HepG2 (cell line): ENCODE measurements around the gene SLC16A9. TPM values are rescaled to one million over a fixed set of nuclear protein-coding genes. Genes with fewer than 3 reads are reported as not detected.

Source experiments
- CEBPG ChIP-seq: IDR thresholded peaks from 2 replicates; pipeline ENCODE4 v1.6.1; 2016
- CHCHD3 ChIP-seq: sonication (generic); formaldehyde crosslinking; IDR thresholded peaks from 2 replicates; pipeline ENCODE4 v1.8.0; 2022; ENCODE audit warnings: mild to moderate bottlenecking, missing genetic modification reagents, moderate library complexity
- HNRNPLL ChIP-seq: fragments of 200-400 bp; formaldehyde crosslinking; IDR thresholded peaks from 2 replicates; pipeline ENCODE4 v1.6.1; 2017; ENCODE audit warnings: mild to moderate bottlenecking, low read depth, low read length; ENCODE audit not compliant: poor library complexity, severe bottlenecking
- MTF2 ChIP-seq: sonication (generic); formaldehyde crosslinking; IDR thresholded peaks from 2 replicates; pipeline ENCODE4 v1.5.0; 2020; ENCODE audit warnings: missing genetic modification reagents, borderline replicate concordance
- NFE2 ChIP-seq: sonication (generic); formaldehyde crosslinking; IDR thresholded peaks from 2 replicates; pipeline ENCODE4 v1.4.0; 2020; ENCODE audit warnings: missing genetic modification reagents
- PHF8 ChIP-seq: sonication (generic); formaldehyde crosslinking; IDR thresholded peaks from 2 replicates; pipeline ENCODE4 v1.5.0; 2020; ENCODE audit warnings: missing genetic modification reagents
- XRCC5 ChIP-seq: fragments of 200-400 bp; formaldehyde crosslinking; optimal IDR thresholded peaks from 2 replicates; pipeline ENCODE3; 2017; ENCODE audit warnings: mild to moderate bottlenecking, low read length
- YEATS4 ChIP-seq: sonication (generic); formaldehyde crosslinking; IDR thresholded peaks from 2 replicates; pipeline ENCODE4 v1.4.0; 2020; ENCODE audit warnings: missing genetic modification reagents, borderline replicate concordance
- ZBTB38 ChIP-seq: sonication (generic); formaldehyde crosslinking; IDR thresholded peaks from 2 replicates; pipeline ENCODE4 v1.5.1; 2020; ENCODE audit warnings: mild to moderate bottlenecking, missing genetic modification reagents
- ZNF12 ChIP-seq: sonication (generic); formaldehyde crosslinking; IDR thresholded peaks from 2 replicates; pipeline ENCODE4 v1.5.0; 2020; ENCODE audit warnings: missing genetic modification reagents
- ZNF547 ChIP-seq: sonication (generic); formaldehyde crosslinking; IDR thresholded peaks from 2 replicates; pipeline ENCODE4 v1.5.1; 2020; ENCODE audit warnings: mild to moderate bottlenecking, missing genetic modification reagents
- ZNF558 ChIP-seq: sonication (generic); formaldehyde crosslinking; IDR thresholded peaks from 2 replicates; pipeline ENCODE4 v1.9.0; 2022; ENCODE audit warnings: mild to moderate bottlenecking, missing genetic modification reagents, borderline replicate concordance
- ZNF564 ChIP-seq: sonication (generic); formaldehyde crosslinking; IDR thresholded peaks from 2 replicates; pipeline ENCODE4 v1.8.1; 2023; ENCODE audit warnings: mild to moderate bottlenecking, missing genetic modification reagents
- ZNF792 ChIP-seq: IDR thresholded peaks from 2 replicates; pipeline ENCODE4 v1.6.1; 2016
- polyA plus RNA-seq, 8 experiments: library from polyadenylated mRNA; depleted of rRNA in 3 of 8; stranded (reverse) in 7 of 8; unstranded in 1 of 8; fragments of >200 nt; fragmentation: Illumina TruSeq in 4 of 8; extraction: Trizol in 4 of 8; gene quantifications; 2 replicates each; pipeline versions ENCODE4 v1.2.1 to v1.2.3, GENCODE V29; 2011 to 2016; ENCODE audit warnings: low read depth in 4 of 8, missing spikeins in 1 of 8, mixed read lengths in 1 of 8; ENCODE audit not compliant: insufficient read depth in 1 of 8
- total RNA-seq, 5 experiments: library from RNA; depleted of rRNA; stranded (reverse); fragments of >200 nt; fragmentation: Illumina TruSeq; extraction: Trizol; gene quantifications; 2 replicates each; pipeline ENCODE4 v1.2.3, GENCODE V29; 2016; ENCODE audit warnings: low read depth in 1 of 5
- TF ChIP-seq, protein P1 (sequence below): sonication (generic); formaldehyde crosslinking; IDR thresholded peaks from 2 replicates; pipeline ENCODE4 v1.5.0; 2020; ENCODE audit warnings: mild to moderate bottlenecking, missing genetic modification reagents
- TF ChIP-seq, protein P2 (sequence below): sonication (generic); formaldehyde crosslinking; IDR thresholded peaks from 2 replicates; pipeline ENCODE4 v1.5.0; 2020; ENCODE audit warnings: mild to moderate bottlenecking, missing genetic modification reagents, moderate library complexity
- TF ChIP-seq, protein P3 (sequence below): sonication (generic); formaldehyde crosslinking; IDR thresholded peaks from 2 replicates; pipeline ENCODE4 v1.4.0; 2020; ENCODE audit warnings: missing genetic modification reagents

The SLC16A9 gene
- total and polyA plus RNA-seq, 2 of the 13 experiments (the other 11 are each of a cell fraction or from before 2014, with no cell fraction given) = 0.01 to 0.09 TPM

DNA sequence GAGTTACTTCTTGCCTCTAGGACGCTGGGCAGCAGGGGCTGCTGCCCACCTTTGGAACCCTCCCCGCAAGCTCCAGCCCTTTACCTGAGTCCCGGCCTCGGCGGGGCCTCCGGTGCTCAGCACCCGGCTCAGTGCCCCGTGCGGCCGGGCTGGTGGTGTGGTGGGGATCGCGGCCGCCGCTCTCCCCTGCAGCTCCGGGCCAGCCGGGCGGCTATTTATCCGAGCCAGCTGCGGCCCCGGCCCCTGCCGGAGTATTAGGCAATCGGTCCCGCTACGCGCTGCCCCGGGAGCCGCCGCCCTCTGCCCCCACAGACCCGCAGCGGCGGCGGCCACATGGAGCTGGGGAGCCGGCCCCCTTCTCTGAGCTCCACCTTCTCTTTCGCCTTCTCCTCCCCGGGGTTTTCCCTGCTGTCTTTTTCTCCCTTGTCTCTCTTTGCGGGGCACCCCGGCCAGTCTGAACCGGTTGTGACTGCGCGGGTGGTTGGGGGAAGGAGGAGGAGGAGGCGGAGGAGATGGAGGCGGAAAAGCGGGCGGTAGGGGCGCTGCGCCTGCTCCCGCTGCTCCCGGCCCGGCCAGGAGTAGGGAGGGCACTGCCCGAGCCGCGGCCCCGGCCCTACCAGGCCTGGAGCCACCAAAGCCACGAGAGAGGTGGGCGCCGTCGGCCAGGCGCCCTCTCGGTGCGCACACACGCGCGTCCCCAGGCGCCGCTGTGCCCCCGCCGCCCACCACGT lies at the start of gene SLC16A9 (continued):
- 0 out of 2 replicates have a peak, but pooled peaks have one; percentile 20 for TF ChIP-seq YEATS4
- TF ChIP-seq, protein P1, sequence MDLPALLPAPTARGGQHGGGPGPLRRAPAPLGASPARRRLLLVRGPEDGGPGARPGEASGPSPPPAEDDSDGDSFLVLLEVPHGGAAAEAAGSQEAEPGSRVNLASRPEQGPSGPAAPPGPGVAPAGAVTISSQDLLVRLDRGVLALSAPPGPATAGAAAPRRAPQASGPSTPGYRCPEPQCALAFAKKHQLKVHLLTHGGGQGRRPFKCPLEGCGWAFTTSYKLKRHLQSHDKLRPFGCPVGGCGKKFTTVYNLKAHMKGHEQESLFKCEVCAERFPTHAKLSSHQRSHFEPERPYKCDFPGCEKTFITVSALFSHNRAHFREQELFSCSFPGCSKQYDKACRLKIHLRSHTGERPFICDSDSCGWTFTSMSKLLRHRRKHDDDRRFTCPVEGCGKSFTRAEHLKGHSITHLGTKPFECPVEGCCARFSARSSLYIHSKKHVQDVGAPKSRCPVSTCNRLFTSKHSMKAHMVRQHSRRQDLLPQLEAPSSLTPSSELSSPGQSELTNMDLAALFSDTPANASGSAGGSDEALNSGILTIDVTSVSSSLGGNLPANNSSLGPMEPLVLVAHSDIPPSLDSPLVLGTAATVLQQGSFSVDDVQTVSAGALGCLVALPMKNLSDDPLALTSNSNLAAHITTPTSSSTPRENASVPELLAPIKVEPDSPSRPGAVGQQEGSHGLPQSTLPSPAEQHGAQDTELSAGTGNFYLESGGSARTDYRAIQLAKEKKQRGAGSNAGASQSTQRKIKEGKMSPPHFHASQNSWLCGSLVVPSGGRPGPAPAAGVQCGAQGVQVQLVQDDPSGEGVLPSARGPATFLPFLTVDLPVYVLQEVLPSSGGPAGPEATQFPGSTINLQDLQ (CRISPR knock-in tag) = peak; percentile 30; the same call in 1 of the 2 replicates
- TF ChIP-seq PHF8 (CRISPR knock-in tag) = peak; percentile 32; the same call in 1 of the 2 replicates
- peak; percentile 50 for TF ChIP-seq HNRNPLL
- TF ChIP-seq NFE2 (CRISPR knock-in tag) = no peak
- TF ChIP-seq ZNF558 = no peak
- 0 out of 2 replicates have a peak, but pooled peaks have one; percentile 62 for TF ChIP-seq ZNF547
- TF ChIP-seq CHCHD3 (CRISPR knock-in tag) = no peak
- TF ChIP-seq MTF2 (CRISPR knock-in tag) = peak; percentile 69; the same call in 1 of the 2 replicates
- peak; percentile 51 for TF ChIP-seq XRCC5
- peak; percentile 39; the same call in 1 of the 2 replicates for TF ChIP-seq ZNF564
- TF ChIP-seq, protein P2, sequence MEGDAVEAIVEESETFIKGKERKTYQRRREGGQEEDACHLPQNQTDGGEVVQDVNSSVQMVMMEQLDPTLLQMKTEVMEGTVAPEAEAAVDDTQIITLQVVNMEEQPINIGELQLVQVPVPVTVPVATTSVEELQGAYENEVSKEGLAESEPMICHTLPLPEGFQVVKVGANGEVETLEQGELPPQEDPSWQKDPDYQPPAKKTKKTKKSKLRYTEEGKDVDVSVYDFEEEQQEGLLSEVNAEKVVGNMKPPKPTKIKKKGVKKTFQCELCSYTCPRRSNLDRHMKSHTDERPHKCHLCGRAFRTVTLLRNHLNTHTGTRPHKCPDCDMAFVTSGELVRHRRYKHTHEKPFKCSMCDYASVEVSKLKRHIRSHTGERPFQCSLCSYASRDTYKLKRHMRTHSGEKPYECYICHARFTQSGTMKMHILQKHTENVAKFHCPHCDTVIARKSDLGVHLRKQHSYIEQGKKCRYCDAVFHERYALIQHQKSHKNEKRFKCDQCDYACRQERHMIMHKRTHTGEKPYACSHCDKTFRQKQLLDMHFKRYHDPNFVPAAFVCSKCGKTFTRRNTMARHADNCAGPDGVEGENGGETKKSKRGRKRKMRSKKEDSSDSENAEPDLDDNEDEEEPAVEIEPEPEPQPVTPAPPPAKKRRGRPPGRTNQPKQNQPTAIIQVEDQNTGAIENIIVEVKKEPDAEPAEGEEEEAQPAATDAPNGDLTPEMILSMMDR = peak; percentile 49
- no peak for TF ChIP-seq ZNF12
- TF ChIP-seq, protein P3, sequence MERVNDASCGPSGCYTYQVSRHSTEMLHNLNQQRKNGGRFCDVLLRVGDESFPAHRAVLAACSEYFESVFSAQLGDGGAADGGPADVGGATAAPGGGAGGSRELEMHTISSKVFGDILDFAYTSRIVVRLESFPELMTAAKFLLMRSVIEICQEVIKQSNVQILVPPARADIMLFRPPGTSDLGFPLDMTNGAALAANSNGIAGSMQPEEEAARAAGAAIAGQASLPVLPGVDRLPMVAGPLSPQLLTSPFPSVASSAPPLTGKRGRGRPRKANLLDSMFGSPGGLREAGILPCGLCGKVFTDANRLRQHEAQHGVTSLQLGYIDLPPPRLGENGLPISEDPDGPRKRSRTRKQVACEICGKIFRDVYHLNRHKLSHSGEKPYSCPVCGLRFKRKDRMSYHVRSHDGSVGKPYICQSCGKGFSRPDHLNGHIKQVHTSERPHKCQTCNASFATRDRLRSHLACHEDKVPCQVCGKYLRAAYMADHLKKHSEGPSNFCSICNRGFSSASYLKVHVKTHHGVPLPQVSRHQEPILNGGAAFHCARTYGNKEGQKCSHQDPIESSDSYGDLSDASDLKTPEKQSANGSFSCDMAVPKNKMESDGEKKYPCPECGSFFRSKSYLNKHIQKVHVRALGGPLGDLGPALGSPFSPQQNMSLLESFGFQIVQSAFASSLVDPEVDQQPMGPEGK (CRISPR knock-in tag) = peak; percentile 35; the same call in 1 of the 2 replicates
- 0 out of 2 replicates have a peak, but pooled peaks have one; percentile 33 for TF ChIP-seq ZNF792 (CRISPR knock-in tag)
- TF ChIP-seq ZBTB38 (CRISPR knock-in tag) = no peak
- TF ChIP-seq CEBPG (CRISPR knock-in tag) = peak; percentile 55; the same call in 1 of the 2 replicates
